ENCODE data around the gene HBP1. TPM values are rescaled to one million over a fixed set of nuclear protein-coding genes. Genes with fewer than 3 reads are reported as not detected.
"Not testable (repeated sequence)": the region's sequence is repeated elsewhere in the genome, so short reads cannot be mapped to it uniquely, and the experiment has no call there.

HBP1 gene
- 100 to 1,000 TPM; 132 to 138 (median 136) TPM for polyA plus RNA-seq (ENCODE audit: insufficient read length in 3 of 3)

- DNase-seq (ENCODE audit: low read depth in 3 of 3, low spot score in 2 of 3), result peak; percentile 100
Measured at GRCh38 chr7:107168233-107169119, at the start of gene HBP1. Gene HBP1, plus strand, starts transcription at chr7:107169003. Its CDS starts 10,891 bp downstream, at chr7:107179894.

- DNase-seq (ENCODE audit: low read depth in 3 of 3, low spot score in 2 of 3), result no peak
Measured at GRCh38 chr7:107119376-107120105, 49.3 kb upstream of the HBP1 start.

- DNase-seq (ENCODE audit: low read depth in 3 of 3, low spot score in 2 of 3), result no peak
Measured at GRCh38 chr7:107122486-107122911, 46.3 kb upstream of the HBP1 start.

- DNase-seq (ENCODE audit: low read depth in 3 of 3, low spot score in 2 of 3), result no peak
Measured at GRCh38 chr7:107123392-107123791, 45.4 kb upstream of the HBP1 start.

GRCh38 chr7:107125475-107125874 is 43.3 kb upstream of the HBP1 start:
- DNase-seq (ENCODE audit: low read depth in 3 of 3, low spot score in 2 of 3), result no peak

GRCh38 chr7:107128217-107128616 is 40.6 kb upstream of the HBP1 start:
- no peak for DNase-seq (ENCODE audit: low read depth in 3 of 3, low spot score in 2 of 3)

GRCh38 chr7:107128748-107129147 is 40.1 kb upstream of the HBP1 start:
- no peak for DNase-seq (ENCODE audit: low read depth in 3 of 3, low spot score in 2 of 3)

- DNase-seq (ENCODE audit: low read depth in 3 of 3, low spot score in 2 of 3), result no peak
Measured at GRCh38 chr7:107130487-107131220, 38.1 kb upstream of the HBP1 start.

GRCh38 chr7:107133396-107133795 is 35.4 kb upstream of the HBP1 start:
- no peak for DNase-seq (ENCODE audit: low read depth in 3 of 3, low spot score in 2 of 3)

- DNase-seq (ENCODE audit: low read depth in 3 of 3, low spot score in 2 of 3), result no peak
Measured at GRCh38 chr7:107138696-107139420, 29.9 kb upstream of the HBP1 start.

GRCh38 chr7:107143875-107144274 is 24.9 kb upstream of the HBP1 start:
- not testable (repeated sequence) for DNase-seq (ENCODE audit: low read depth in 3 of 3, low spot score in 2 of 3)

- DNase-seq (ENCODE audit: low read depth in 3 of 3, low spot score in 2 of 3), result no peak
Measured at GRCh38 chr7:107145067-107145838, 23.6 kb upstream of the HBP1 start.

GRCh38 chr7:107147464-107148393 is 21.1 kb upstream of the HBP1 start:
- no peak for DNase-seq (ENCODE audit: low read depth in 3 of 3, low spot score in 2 of 3)

- DNase-seq (ENCODE audit: low read depth in 3 of 3, low spot score in 2 of 3), result no peak
Measured at GRCh38 chr7:107148721-107149120, 20.1 kb upstream of the HBP1 start.

GRCh38 chr7:107149863-107150262 is 18.9 kb upstream of the HBP1 start:
- no peak for DNase-seq (ENCODE audit: low read depth in 3 of 3, low spot score in 2 of 3)

- DNase-seq (ENCODE audit: low read depth in 3 of 3, low spot score in 2 of 3), result peak in 2 of 3 donors; percentile 45 to 67
Measured at GRCh38 chr7:107150375-107151073, 18.3 kb upstream of the HBP1 start.

GRCh38 chr7:107151538-107151937 is 17.3 kb upstream of the HBP1 start:
- no peak for DNase-seq (ENCODE audit: low read depth in 3 of 3, low spot score in 2 of 3)

GRCh38 chr7:107152011-107152410 is 16.8 kb upstream of the HBP1 start:
- DNase-seq (ENCODE audit: low read depth in 3 of 3, low spot score in 2 of 3), result no peak

Data from right renal cortex interstitium (tissue), 3 donors.